Uterus (tissue), 4 donors: Measurements from ENCODE around the gene SH3RF3. TPM values are rescaled to one million over a fixed set of nuclear protein-coding genes. Genes with fewer than 3 reads are reported as not detected.

Source experiments
- DNase-seq, 2 donors: peaks; one replicate each; pipeline ENCODE4 v3.0.0-alpha.2; 2019 to 2020
- H3K27ac ChIP-seq, 2 donors: fragments of 200-600 bp; sonication (generic); 1 replicate in 1 of 2; 2 replicates in 1 of 2; pipeline ENCODE4 v1.5.1; 2016 to 2018
- H3K27me3 ChIP-seq, 2 donors: fragments of 200-600 bp; sonication (generic); one replicate each; pipeline ENCODE4 v1.5.1; 2018 to 2019; ENCODE audit warnings: control low read depth in 1 of 2
- H3K36me3 ChIP-seq, 2 donors: fragments of 200-600 bp; sonication (generic); one replicate each; pipeline ENCODE4 v1.5.1; 2019; ENCODE audit warnings: control low read depth in 1 of 2
- H3K4me1 ChIP-seq, 2 donors: fragments of 200-600 bp; sonication (generic); one replicate each; pipeline ENCODE4 v1.5.1; 2018 to 2019; ENCODE audit warnings: control low read depth in 1 of 2
- H3K4me3 ChIP-seq, 2 donors: fragments of 200-600 bp; sonication (generic); 1 replicate in 1 of 2; 2 replicates in 1 of 2; pipeline ENCODE4 v1.5.1; 2018 to 2019; ENCODE audit warnings: mild to moderate bottlenecking in 1 of 2
- H3K9me3 ChIP-seq, 2 donors: fragments of 200-600 bp; sonication (generic); one replicate each; pipeline ENCODE4 v1.5.1; 2019; ENCODE audit warnings: control low read depth in 1 of 2
- CTCF ChIP-seq, 4 experiments: fragments of 200-600 bp in 2 of 4; fragments of 450-650 bp in 2 of 4; sonication (generic) in 2 of 4; IDR thresholded peaks; one replicate each; pipeline ENCODE4 v1.5.1; 2016 to 2019; ENCODE audit warnings: antibody characterized with exemption in 4 of 4, mild to moderate bottlenecking in 2 of 4, moderate library complexity in 1 of 4
- POLR2A ChIP-seq, 2 donors: fragments of 450-650 bp; IDR thresholded peaks; one replicate each; pipeline ENCODE4 v1.6.1; 2016; ENCODE audit warnings: antibody characterized with exemption in 2 of 2, mild to moderate bottlenecking in 1 of 2, moderate library complexity in 1 of 2
- intact Hi-C: fragments of 100-400 bp; cut with DNase I; formaldehyde crosslinking; loops from one replicate; pipeline ENCODE4 v1.15.1; 2023; ENCODE audit warnings: low total_unique reads
- total RNA-seq, 4 donors: library from RNA; depleted of rRNA in 3 of 4; stranded (reverse); fragments of >200 nt in 3 of 4; gene quantifications; one replicate each; pipeline versions ENCODE4 v1.1.0 to v1.2.4, GENCODE V29; 2014 to 2023
- donor health status: DM: yes; HTN: yes; CAD: no.

Gene SH3RF3
- total RNA-seq, 4 donors from 2014 or later: 5.1 to 10.2 (median 8.7) TPM; not detected in 1

- TF ChIP-seq POLR2A (IDR thresholded peaks at IDR 0.05) (no peak), CTCF (IDR thresholded peaks at IDR 0.05) (no peak)
- Histone ChIP-seq H3K27me3 (no peaks in the 10 kb centered on the region), H3K36me3 (no peaks in the 10 kb centered on the region), H3K27ac (no peak overlapping the region), H3K4me3 (no peak overlapping the region), H3K9me3 (no peaks in the 10 kb centered on the region), H3K4me1 (no peaks in the 10 kb centered on the region)
- no peak for DNase-seq
- intact Hi-C loops: loop anchor here (5.0 to 10.0 kb wide), 2 partner anchors 270 to 387 kb away; no protein-coding TSS in a partner anchor
Measured at GRCh38 chr2:109124982-109125592, 3.9 kb upstream of the SH3RF3 start.

- no peak for DNase-seq
- Histone ChIP-seq H3K4me1 (no peaks in the 10 kb centered on the region), H3K4me3 (no peak overlapping the region), H3K9me3 (no peaks in the 10 kb centered on the region), H3K27me3 (no peaks in the 10 kb centered on the region), H3K27ac (no peak overlapping the region), H3K36me3 (no peaks in the 10 kb centered on the region)
- intact Hi-C loops: loop anchor here (5.0 to 10.0 kb wide), 2 partner anchors 269 to 386 kb away; no protein-coding TSS in a partner anchor
- TF ChIP-seq CTCF (IDR thresholded peaks at IDR 0.05) (no peak), POLR2A (IDR thresholded peaks at IDR 0.05) (no peak)
Measured at GRCh38 chr2:109125593-109126500, 3.2 kb upstream of the SH3RF3 start.

- intact Hi-C loops: loop anchor here (5.0 to 10.0 kb wide), 2 partner anchors 268 to 386 kb away; no protein-coding TSS in a partner anchor
- DNase-seq: no peak
- H3K4me1 ChIP-seq: no peaks in the 10 kb centered on the region
- H3K4me3 ChIP-seq: no peak overlapping the region
- H3K27ac ChIP-seq: no peak overlapping the region
- TF ChIP-seq POLR2A (IDR thresholded peaks at IDR 0.05) (no peak), CTCF (IDR thresholded peaks at IDR 0.05) (no peak)
- H3K27me3 ChIP-seq: no peaks in the 10 kb centered on the region
- no peaks in the 10 kb centered on the region for H3K36me3 ChIP-seq
- no peaks in the 10 kb centered on the region for H3K9me3 ChIP-seq
Measured at GRCh38 chr2:109126501-109126860, 2.5 kb upstream of the SH3RF3 start.

- Histone ChIP-seq H3K27ac (no peak overlapping the region), H3K9me3 (no peaks in the 10 kb centered on the region), H3K4me3 (no peak overlapping the region), H3K27me3 (no peaks in the 10 kb centered on the region), H3K4me1 (no peaks in the 10 kb centered on the region), H3K36me3 (no peaks in the 10 kb centered on the region)
- no peak for DNase-seq
- TF ChIP-seq POLR2A (IDR thresholded peaks at IDR 0.05) (no peak), CTCF (IDR thresholded peaks at IDR 0.05) (no peak)
- intact Hi-C loops: loop anchor here (5.0 to 10.0 kb wide), 2 partner anchors 267 to 385 kb away; no protein-coding TSS in a partner anchor
Measured at GRCh38 chr2:109127556-109127955, 1.4 kb upstream of the SH3RF3 start.
